Lower leg skin (tissue), 3 donors: ENCODE results near the gene ADCY7.

Experiments used
- POLR2A ChIP-seq, 2 donors: fragments of 450-650 bp; IDR thresholded peaks; one replicate each; pipeline ENCODE4 v1.6.1; 2016 to 2017; ENCODE audit warnings: antibody characterized with exemption in 2 of 2, mild to moderate bottlenecking in 1 of 2, moderate library complexity in 1 of 2
- TF ChIP-seq, protein P1 (sequence below), 3 donors: fragments of 450-650 bp; IDR thresholded peaks; one replicate each; pipeline ENCODE4 v1.5.1; 2016; ENCODE audit warnings: antibody characterized with exemption in 3 of 3, mild to moderate bottlenecking in 3 of 3, moderate library complexity in 2 of 3

DNA sequence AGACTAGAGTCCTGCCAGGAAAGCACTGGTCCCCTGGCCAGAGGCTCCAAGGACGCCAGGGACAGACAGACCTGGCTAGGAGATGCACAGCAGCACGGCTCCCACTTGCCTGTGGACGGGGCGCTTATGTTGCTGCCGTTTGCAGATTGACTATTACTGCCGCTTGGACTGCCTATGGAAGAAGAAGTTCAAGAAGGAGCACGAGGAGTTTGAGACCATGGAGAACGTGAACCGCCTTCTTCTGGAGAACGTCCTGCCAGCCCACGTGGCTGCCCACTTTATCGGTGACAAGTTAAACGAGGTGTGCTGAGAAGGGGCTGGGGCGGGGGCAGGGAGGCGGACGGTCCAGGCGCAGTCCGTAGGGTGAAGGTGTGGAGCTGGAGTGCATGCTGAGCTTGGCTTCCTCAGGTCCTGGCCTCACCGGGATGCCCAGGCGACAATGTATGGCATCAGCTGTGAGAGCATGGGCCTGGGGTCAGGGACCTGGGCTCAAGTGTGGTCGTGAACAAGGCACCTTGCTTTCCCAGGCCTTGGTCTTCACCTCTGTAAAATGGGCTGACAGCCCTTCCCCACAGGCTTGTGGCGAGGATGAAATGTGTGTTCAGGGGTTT is 45.6 kb downstream of the ADCY7 start:
- TF ChIP-seq, protein P1, sequence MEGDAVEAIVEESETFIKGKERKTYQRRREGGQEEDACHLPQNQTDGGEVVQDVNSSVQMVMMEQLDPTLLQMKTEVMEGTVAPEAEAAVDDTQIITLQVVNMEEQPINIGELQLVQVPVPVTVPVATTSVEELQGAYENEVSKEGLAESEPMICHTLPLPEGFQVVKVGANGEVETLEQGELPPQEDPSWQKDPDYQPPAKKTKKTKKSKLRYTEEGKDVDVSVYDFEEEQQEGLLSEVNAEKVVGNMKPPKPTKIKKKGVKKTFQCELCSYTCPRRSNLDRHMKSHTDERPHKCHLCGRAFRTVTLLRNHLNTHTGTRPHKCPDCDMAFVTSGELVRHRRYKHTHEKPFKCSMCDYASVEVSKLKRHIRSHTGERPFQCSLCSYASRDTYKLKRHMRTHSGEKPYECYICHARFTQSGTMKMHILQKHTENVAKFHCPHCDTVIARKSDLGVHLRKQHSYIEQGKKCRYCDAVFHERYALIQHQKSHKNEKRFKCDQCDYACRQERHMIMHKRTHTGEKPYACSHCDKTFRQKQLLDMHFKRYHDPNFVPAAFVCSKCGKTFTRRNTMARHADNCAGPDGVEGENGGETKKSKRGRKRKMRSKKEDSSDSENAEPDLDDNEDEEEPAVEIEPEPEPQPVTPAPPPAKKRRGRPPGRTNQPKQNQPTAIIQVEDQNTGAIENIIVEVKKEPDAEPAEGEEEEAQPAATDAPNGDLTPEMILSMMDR (IDR thresholded peaks at IDR 0.05): no peak
- TF ChIP-seq POLR2A (IDR thresholded peaks at IDR 0.05): no peak
